HG03175 (cell line): ENCODE data around the gene CDK14.
A peak's percentile ranks its signal among the peaks of the same experiment; 100 is the strongest.
"Not testable (repeated sequence)": the region's sequence is repeated elsewhere in the genome, so short reads cannot be mapped to it uniquely, and the experiment has no call there.

Source experiments
- ATAC-seq: cut with Tn5 transposase; IDR thresholded peaks from one replicate; pipeline ENCODE4 v1.9.1; 2021; ENCODE audit warnings: mild to moderate bottlenecking, moderate library complexity; ENCODE audit not compliant: unreplicated experiment

CDK14 gene

GRCh38 chr7:90749262-90749661 is 153.1 kb downstream of the CDK14 start:
- ATAC-seq: peak; percentile 8

DNA sequence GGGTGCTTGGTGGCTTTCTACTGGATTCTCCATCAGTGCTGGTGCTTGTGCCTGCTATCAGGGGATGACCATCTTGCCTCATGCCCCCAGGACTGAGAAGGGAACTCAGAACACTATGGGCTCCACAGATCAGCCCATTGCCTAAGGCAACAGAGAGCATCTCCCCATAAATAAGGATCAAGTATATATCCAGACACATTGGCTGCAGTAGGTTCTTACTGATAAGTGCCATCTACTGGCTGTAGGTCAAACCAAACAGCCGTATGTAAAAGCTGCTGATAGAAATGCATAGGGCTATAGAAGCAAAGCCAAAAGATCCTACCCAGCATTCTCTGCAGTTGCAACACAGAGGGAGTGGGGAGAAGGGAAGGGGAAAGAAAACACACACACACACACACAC is 153.7 kb downstream of the CDK14 start:
- ATAC-seq: peak; percentile 63

- ATAC-seq: no peak
Measured at GRCh38 chr7:90751595-90751994, 155.5 kb downstream of the CDK14 start.

GRCh38 chr7:90752051-90752450 is 155.9 kb downstream of the CDK14 start:
- ATAC-seq: peak; percentile 61

DNA sequence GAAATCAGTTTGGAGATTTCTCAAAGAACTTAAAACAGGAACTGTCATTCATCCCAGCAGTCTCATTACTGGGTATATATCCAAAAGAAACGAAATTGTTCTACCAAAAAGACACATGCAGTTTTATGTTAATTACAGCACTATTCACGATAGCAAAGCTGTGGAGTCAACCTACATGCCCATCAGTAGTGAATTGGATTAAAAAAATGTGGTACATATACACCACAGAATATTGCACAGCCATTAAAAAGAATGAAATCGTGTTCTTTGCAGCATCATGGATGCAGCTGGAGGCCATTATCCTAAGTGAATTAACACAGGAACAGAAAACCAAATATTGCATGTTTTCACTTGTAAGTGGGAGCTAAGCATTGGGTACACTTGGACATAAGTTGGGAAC is 158.9 kb downstream of the CDK14 start:
- no peak for ATAC-seq

DNA sequence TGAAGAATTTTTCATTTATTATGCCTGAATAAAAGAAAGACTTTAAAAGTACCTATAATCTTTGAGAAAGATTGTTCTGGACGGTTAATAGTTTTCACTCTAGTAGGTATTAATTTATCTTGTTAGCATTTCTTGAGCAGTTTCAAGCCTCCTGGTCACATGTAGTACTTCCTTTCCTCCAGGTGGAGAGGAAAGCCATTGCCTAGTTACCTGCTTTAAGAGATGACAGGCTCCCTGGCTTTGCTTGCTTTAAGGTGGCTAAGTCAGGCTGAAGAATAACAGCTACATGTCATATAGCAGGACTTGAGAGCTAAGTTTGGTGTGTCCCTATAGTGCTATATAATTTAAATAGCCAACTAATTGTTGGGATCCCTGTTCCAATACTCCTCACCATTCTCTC is 160.2 kb downstream of the CDK14 start:
- no peak for ATAC-seq

DNA sequence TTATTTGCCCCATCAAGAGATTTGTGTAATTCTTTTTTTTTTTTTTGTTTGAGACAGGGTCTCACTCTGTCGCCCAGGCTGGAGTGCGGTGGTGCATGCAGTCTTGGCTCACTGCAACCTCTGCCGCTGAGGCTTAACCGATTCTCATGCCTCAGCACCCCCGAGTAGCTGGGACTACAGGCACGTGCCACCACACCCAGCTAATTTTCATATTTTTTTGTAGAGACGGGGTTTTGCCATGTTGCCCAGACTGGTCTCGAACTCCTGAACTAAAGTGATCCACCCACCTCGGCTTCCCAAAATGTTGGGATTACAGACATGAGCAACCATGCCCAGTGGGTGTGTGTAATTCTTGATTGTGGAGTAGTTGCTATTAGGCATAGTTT is 161.4 kb downstream of the CDK14 start:
- peak; percentile 72 for ATAC-seq

DNA sequence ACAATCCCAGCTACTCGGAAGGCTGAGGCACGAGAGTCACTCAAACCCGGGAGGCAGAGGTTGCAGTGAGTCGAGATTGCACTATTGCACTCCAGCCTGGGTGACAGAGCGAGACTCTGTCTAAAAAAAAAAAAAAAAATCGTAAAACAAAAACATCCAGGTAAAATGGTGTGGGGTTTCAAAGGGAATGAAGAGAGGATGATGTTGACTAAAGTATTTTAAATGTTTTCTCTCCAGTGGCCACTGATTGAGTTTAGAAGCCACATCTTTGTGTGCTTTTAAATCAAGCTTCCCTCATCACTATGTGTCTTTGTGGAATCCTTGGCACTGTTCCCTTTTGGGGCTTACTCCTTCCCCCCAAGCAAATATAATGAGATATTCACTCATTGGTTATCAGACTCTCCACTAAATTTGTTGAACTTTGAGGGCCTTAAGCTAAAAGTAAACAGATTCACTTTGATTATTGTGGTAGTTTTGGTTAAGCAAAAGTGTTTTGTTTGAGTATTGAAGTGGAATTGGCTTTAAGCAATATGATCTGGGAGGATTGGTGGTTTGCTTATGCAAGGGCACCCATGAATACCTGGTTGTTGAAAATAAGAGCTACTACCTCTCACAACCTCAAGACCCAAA is 162.9 kb downstream of the CDK14 start:
- no peak for ATAC-seq

DNA sequence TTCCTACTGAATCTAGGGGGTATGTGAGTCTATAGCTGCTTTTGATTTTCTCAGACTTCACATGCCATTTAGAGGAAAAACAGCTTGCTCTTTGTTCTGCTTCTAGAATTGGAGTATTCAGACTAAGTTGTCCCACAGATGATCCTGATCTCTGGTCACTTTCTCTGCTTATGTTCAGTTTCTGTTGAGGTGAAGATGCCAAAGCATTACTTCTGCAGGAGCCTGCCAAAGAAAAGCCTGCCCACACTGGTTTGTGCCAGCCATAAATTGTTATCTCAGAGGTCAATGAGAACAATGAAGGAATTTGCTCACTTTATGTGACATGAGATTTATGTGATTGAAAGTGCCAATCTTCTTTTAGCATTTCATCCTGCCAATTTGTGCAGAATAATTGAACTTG is 163.6 kb downstream of the CDK14 start:
- ATAC-seq: no peak

GRCh38 chr7:90760892-90761291 is 164.8 kb downstream of the CDK14 start:
- ATAC-seq: no peak

DNA sequence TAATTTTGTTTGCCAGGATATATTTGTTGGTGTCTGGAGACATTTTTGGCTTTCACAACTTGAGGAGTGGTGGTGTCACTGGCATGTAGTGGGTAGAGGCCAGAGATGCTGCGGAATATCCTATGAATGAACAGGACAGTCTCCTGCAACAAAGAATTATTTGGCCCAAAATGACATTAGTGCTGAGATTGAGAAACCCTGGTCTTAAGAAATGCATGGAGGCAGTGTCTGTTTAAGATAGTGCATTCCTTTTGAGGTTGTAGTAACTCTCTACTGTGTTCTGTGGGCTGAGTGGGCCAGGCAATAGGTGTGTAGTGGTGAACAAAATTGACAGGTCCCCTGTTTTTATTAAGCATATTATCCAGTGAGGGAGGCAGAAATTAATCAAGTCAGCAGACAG is 165.5 kb downstream of the CDK14 start:
- ATAC-seq: no peak

DNA sequence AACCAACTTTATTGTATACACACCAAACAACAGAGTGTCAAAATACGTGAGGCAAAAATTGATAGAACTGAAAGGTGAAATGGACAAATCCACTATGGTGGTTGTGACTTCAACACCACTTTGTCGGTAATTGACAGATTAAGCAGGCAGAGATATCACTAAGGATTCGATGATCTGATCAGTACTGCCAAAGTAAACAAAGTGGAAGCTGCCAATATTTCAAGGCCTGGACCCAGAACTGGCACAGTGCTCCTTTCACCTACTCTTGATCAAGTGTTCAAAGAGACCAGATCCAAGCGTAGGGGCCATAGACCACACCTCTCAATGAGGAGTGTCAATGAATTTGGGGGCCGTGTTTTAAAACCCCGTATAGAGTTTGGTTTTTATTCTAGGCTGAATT is 167.0 kb downstream of the CDK14 start:
- no peak for ATAC-seq

- ATAC-seq: no peak
Measured at GRCh38 chr7:90764848-90765570, 168.9 kb downstream of the CDK14 start.

- ATAC-seq: no peak
Measured at GRCh38 chr7:90766814-90767564, 170.9 kb downstream of the CDK14 start.

DNA sequence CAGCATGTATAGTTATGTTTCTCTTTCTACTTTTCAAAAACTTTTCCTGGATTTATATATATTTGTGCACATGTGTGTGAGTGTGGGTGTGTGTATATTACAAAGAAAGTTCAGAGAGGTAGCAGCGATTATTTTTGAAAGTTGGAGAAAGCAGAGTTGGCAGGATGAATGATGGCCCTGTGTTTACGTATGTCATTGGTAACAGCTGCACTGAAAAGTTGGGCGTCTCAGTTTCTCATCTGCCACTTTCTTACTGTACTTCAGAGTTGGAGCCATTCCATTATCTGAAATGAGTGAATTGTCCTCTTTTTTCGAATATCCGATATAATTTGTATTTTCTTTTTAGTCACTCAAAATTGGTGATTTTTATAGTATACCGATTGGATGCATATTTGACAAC is 172.2 kb downstream of the CDK14 start:
- no peak for ATAC-seq

DNA sequence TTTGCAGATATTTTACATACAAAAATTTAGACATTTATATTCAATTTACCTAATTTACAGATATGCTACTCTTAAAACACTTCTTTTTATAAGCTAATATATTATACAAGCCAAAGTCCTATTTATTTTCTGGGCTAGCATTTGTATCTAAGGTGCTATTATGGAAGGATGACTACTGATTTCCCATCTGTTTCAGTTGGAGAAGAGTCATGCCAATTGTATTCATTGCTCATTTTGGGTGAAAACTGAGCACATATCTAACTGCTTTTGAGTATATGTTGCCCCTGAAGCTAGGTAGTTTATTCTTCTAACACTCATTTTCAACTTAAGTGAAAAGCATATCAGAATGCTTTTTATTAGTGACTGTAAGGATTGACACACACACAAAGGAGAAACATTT is 172.9 kb downstream of the CDK14 start:
- ATAC-seq: no peak

DNA sequence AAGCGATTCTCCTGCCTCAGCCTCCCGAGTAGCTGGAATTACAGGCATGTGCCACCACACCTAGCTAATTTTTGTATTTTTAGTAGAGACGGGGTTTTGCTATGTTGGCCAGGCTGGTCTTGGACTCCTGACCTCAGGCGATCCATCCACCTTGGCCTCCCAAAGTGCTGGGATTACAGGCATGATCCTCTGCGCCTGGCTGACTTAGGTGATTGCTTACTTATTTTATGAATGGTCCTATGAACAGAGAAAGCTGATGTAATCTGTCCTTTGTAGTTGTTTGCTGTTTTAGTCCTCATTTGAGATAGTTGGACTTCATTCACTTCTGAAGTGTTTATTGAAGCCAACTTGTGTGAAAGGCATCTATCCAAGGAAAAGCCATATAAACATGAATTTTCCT is 173.4 kb downstream of the CDK14 start:
- not testable (repeated sequence) for ATAC-seq

DNA sequence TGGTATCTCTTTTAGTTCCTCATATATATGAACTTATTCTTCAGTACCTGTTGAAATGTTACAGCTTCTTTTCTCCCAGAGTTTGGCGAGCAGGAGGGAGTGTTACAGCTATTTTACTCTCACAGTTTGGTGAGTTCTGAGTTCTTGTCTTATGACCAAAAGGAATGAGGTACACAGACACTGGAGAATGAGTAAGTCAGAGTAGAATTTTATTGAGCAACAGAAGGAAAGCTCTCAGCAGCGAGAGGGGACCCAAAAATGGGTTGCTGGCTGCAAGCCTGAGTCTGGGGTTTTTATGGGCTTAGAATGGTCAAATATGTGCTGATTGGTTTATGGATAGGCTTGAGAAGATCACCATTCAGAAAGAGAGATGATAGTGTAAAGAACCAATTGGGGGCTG is 175.2 kb downstream of the CDK14 start:
- no peak for ATAC-seq

GRCh38 chr7:90772410-90772809 is 176.3 kb downstream of the CDK14 start:
- no peak for ATAC-seq

GRCh38 chr7:90773269-90773668 is 177.1 kb downstream of the CDK14 start:
- no peak for ATAC-seq

GRCh38 chr7:90774706-90775105 is 178.6 kb downstream of the CDK14 start:
- ATAC-seq: no peak

- no peak for ATAC-seq
Measured at GRCh38 chr7:90775383-90775965, 179.4 kb downstream of the CDK14 start.
